ENCODE results near the gene MCCC2. TPM values are rescaled to one million over a fixed set of nuclear protein-coding genes. Genes with fewer than 3 reads are reported as not detected.

The MCCC2 gene
- total RNA-seq, 1 experiment from 2014 or later, result 61.5 TPM

DNA sequence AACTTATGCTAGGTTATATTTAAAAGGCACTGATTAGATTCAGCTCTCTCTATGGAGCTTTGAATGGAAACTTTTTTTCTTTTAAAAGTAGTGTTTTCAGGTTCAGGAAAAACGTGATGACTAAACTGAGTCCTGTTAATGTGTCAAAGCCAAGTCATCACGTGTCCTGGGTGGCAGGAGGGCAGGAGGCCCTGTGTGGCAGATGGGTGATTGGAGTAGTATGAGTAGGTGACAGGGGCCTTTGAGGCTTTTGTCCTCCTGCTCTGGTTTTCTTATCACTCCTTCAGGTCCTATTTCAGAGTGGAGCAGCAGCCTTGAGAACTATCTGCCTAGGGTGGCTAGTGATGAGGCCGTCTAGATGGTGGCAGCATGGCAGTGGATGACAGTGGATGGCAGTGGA, 114.3 kb downstream of the MCCC2 start:
- no peaks in the 10 kb centered on the region for H3K9me3 ChIP-seq (replicated peaks)
- no peaks in the 10 kb centered on the region for H3K36me3 ChIP-seq
- H3K4me1 ChIP-seq, result peaks cover 11% of the 10 kb centered on the region; the same call in 1 of the 2 replicates
- no peak for DNase-seq
- H3K4me3 ChIP-seq, result no peak overlapping the region
- no peaks in the 10 kb centered on the region for H3K27me3 ChIP-seq
- H3K27ac ChIP-seq, result no peak overlapping the region

- H3K27ac ChIP-seq, result no peak overlapping the region
- no peaks in the 10 kb centered on the region for H3K27me3 ChIP-seq
- H3K9me3 ChIP-seq (replicated peaks), result no peaks in the 10 kb centered on the region
- DNase-seq, result peak; percentile 45 to 63
- no peaks in the 10 kb centered on the region for H3K36me3 ChIP-seq
- no peak overlapping the region for H3K4me3 ChIP-seq
- H3K4me1 ChIP-seq, result peaks cover 11% of the 10 kb centered on the region; the same call in 1 of the 2 replicates
These were observed 116.8 kb downstream of the MCCC2 start for GRCh38 chr5:71703941-71704340.

GRCh38 chr5:71705421-71705820, 118.3 kb downstream of the MCCC2 start:
- Histone ChIP-seq H3K27me3 (no peaks in the 10 kb centered on the region), H3K4me3 (no peak overlapping the region), H3K9me3 (replicated peaks) (no peaks in the 10 kb centered on the region), H3K4me1 (peaks cover 11% of the 10 kb centered on the region; the same call in 1 of the 2 replicates), H3K36me3 (no peaks in the 10 kb centered on the region), H3K27ac (no peak overlapping the region)
- no peak for DNase-seq

DNA sequence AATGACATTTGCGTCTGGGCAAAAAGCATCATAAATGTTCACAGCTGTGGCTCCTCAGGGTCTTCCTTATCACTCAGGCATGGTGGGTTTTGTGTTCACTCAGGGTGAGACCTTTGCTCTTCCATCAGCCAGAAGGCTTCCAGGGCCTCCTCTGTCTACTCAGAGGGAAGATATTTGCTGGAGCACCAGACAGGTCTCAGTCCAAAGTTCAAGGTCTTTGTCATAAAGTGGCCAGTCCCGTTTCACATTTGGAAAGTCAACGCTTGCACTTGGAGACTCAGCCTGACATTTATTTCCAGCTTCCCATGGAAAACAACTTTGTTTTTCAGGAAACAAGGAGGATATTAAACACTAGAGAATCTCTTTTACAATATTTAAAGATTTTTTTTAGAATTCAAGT, 119.8 kb downstream of the MCCC2 start:
- no peaks in the 10 kb centered on the region for H3K9me3 ChIP-seq (replicated peaks)
- no peak for DNase-seq
- H3K4me1 ChIP-seq, result peaks cover 11% of the 10 kb centered on the region; the same call in 1 of the 2 replicates
- H3K4me3 ChIP-seq, result no peak overlapping the region
- H3K27me3 ChIP-seq, result no peaks in the 10 kb centered on the region
- no peak overlapping the region for H3K27ac ChIP-seq
- H3K36me3 ChIP-seq, result no peaks in the 10 kb centered on the region

Other genes with a start within 250 kb of the MCCC2 start
- 42.6 and 49.4 TPM in 2 replicates for gene BDP1, start 131.7 kb upstream of the MCCC2 start, total RNA-seq (2014; rRNA removed; shearing (Covaris generic))
- not detected in 2 replicates for gene CARTPT, start 131.9 kb downstream of the MCCC2 start, total RNA-seq (2014; rRNA removed; shearing (Covaris generic))